Heart right ventricle (tissue), 16 donors: ENCODE measurements around the gene MAST1. TPM values are rescaled to one million over a fixed set of nuclear protein-coding genes. Genes with fewer than 3 reads are reported as not detected.
A peak's percentile ranks its signal among the peaks of the same experiment; 100 is the strongest.

Experiments used
- ATAC-seq, 8 donors: fragments of 200-7000 bp; cut with Tn5 transposase; one replicate each; pipeline ENCODE4 v1.9.1; 2020; ENCODE audit warnings: mild to moderate bottlenecking in 8 of 8, moderate library complexity in 8 of 8, moderate number of reproducible peaks in 1 of 8
- DNase-seq, 2 donors: peaks; one replicate each; pipeline ENCODE4 v3.0.0-alpha.2; 2020
- H3K27ac ChIP-seq, 10 donors: fragments of 200-600 bp; sonication (generic) in 2 of 10; one replicate each; pipeline versions ENCODE4 v1.5.0 to v1.8.0; 2020 to 2022; ENCODE audit warnings: mild to moderate bottlenecking in 3 of 10
- H3K27me3 ChIP-seq, 7 donors: fragments of 200-600 bp; one replicate each; pipeline ENCODE4 v1.8.0; 2021 to 2022; ENCODE audit warnings: mild to moderate bottlenecking in 2 of 7
- H3K36me3 ChIP-seq, 9 donors: fragments of 200-600 bp; sonication (generic) in 1 of 9; one replicate each; pipeline versions ENCODE4 v1.5.0 to v1.8.0; 2020 to 2022; ENCODE audit warnings: mild to moderate bottlenecking in 2 of 9
- H3K4me1 ChIP-seq, 9 donors: fragments of 200-600 bp; sonication (generic) in 1 of 9; one replicate each; pipeline versions ENCODE4 v1.5.0 to v1.8.0; 2020 to 2022; ENCODE audit warnings: mild to moderate bottlenecking in 4 of 9
- H3K4me3 ChIP-seq, 10 donors: fragments of 200-600 bp; sonication (generic) in 2 of 10; one replicate each; pipeline versions ENCODE4 v1.5.0 to v1.8.0; 2020 to 2022; ENCODE audit warnings: mild to moderate bottlenecking in 7 of 10, moderate library complexity in 2 of 10
- H3K9me3 ChIP-seq, 11 donors: fragments of 200-600 bp in 10 of 11; sonication (generic) in 2 of 11; one replicate each; pipeline versions ENCODE4 v1.5.0 to v1.8.0; 2013 to 2022; ENCODE audit warnings: mild to moderate bottlenecking in 2 of 11, control low read depth in 1 of 11, moderate library complexity in 1 of 11
- CTCF ChIP-seq, 9 donors: fragments of 200-600 bp; sonication (generic) in 2 of 9; IDR thresholded peaks; one replicate each; pipeline versions ENCODE4 v1.5.0 to v1.8.0; 2021 to 2022; ENCODE audit warnings: antibody characterized with exemption in 9 of 9, mild to moderate bottlenecking in 5 of 9, moderate library complexity in 1 of 9
- WGBS, 2 donors: extraction: QIAGEN DNeasy Blood & Tissue Kit; methylation state at CpG; one replicate each; pipeline ENCODE4 v1.1.7; 2013; ENCODE audit warnings: inconsistent platforms in 1 of 2; 5-methylcytosine and 5-hydroxymethylcytosine counted together
- intact Hi-C, 10 donors: fragments of 100-400 bp; cut with DNase I; formaldehyde crosslinking; loops; one replicate each; pipeline versions ENCODE4 v1.11.1 to v1.14.2; 2022
- microRNA-seq, 2 donors: library from miRNA; unstranded; fragments of <30 nt; microRNA quantifications; one replicate each; pipeline ENCODE4 v1.2.0, GENCODE V29; 2021
- polyA plus RNA-seq, 2 donors: library from polyadenylated mRNA; stranded (reverse); fragments of 200-250 nt; gene quantifications; one replicate each; pipeline ENCODE4 v1.2.3, GENCODE V29; 2013
- total RNA-seq, 10 donors: library from RNA; stranded (reverse); fragmentation: NEBNext Ultra II Directional in 3 of 10; extraction: Animal tissue kit (Norgen Biotek cat#: 25700) in 3 of 10; gene quantifications; one replicate each; pipeline versions ENCODE4 v1.2.1 to v1.2.4, GENCODE V29; 2021 to 2023
- donor health status: Arrhythmogenic right ventricular cardiomyopathy.
- donor health status: ischemic (EF 13 %, LVEDD 7.1; RV severe dilation, severe dysfunction).
- donor health status: healthy with polysubstance abuse.
- donor health status: DM: no; HTN: yes; CAD: no.
- donor health status: DM: no; HTN: no; CAD: no.
- donor health status: ischemic (EF 25% LVEDD 6.9; RV normal size, moderate dysfunction).
- donor health status: ischemic (EF 25% LVEDD 5.7; RV mildly dilated, moderate dysfunction).
- donor health status: healthy.
- donor health status: DM: yes; HTN: yes; CAD: no.
- donor health status: Ischemic cardiomyopathy.
- donor health status: ischemic (EF 35%, LVEDD 5.7; RV mildly dilated, moderate dysfunction).
- donor health status: nonischemic (EF 11% LVEDD 7.7; RV severe dilation, severe dysfunction).
- donor health status: DM: yes; HTN: yes; CAD: no.
- donor health status: PGD.
- donor health status: ischemic (EF 29% LVEDD 5.4; RV normal size, mild dysfunction).
- donor health status: nonischemic (EF 23%, LVEDD 6.1; RV moderate dilation, normal function).

Gene MAST1
- total and polyA plus RNA-seq, 12 donors, result 0.07 to 0.88 (median 0.31) TPM; not detected in 2

DNA sequence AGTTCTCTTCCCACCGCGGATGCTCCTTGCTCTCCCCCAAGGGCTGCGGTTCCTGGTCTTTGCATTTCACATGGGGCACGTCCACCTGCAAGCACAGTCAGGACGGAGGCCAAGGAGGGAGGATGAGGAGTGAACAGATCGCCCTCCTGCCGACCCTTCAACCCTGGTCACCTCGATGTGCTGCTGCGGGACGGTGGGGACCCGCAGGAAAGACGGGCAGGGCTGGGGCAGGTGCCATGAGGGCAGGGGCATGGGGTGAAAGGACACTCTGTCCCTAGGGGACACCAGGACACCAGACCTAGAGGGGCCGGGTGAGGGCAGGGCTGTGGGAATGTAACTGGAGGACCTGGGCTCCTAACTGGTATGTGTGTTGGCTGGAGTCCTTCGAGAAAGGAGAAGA is 79.9 kb downstream of the MAST1 start:
- peak in 1 of 8 donors; percentile 22 for ATAC-seq
- no peaks in the 10 kb centered on the region for H3K9me3 ChIP-seq
- no peak overlapping the region for H3K27ac ChIP-seq
- no peak overlapping the region for H3K4me3 ChIP-seq
- H3K27me3 ChIP-seq, result no peaks in the 10 kb centered on the region
- peaks cover 0 to 17% (median 11%) of the 10 kb centered on the region in 9 donors for H3K36me3 ChIP-seq
- no peak for DNase-seq
- no peak for TF ChIP-seq CTCF (IDR thresholded peaks at IDR 0.05)
- H3K4me1 ChIP-seq, result peaks cover 4 to 28% (median 14%) of the 10 kb centered on the region in 9 donors
- 94 to 95% methylated on average over 14 of the region's 14 CpGs for WGBS, 2 donors
- intact Hi-C loops, result no loop called here

- DNase-seq, result no peak
- WGBS, 2 donors, result 67 to 69% methylated on average over 3 of the region's 3 CpGs
- TF ChIP-seq CTCF (IDR thresholded peaks at IDR 0.05), result no peak
- H3K27ac ChIP-seq, result no peak overlapping the region
- peaks cover 0 to 12% (median 5%) of the 10 kb centered on the region in 9 donors for H3K4me1 ChIP-seq
- ATAC-seq, result no peak
- intact Hi-C loops, result no loop called here
- H3K9me3 ChIP-seq, result no peaks in the 10 kb centered on the region
- H3K4me3 ChIP-seq, result no peak overlapping the region
- H3K27me3 ChIP-seq, result no peaks in the 10 kb centered on the region
- H3K36me3 ChIP-seq, result peaks cover 0 to 45% (median 33%) of the 10 kb centered on the region in 9 donors
Observed at GRCh38 chr19:12921047-12921446, 82.7 kb downstream of the MAST1 start.

- TF ChIP-seq CTCF (IDR thresholded peaks at IDR 0.05), result no peak
- no peak overlapping the region for H3K4me3 ChIP-seq
- peaks cover 0 to 12% (median 5%) of the 10 kb centered on the region in 9 donors for H3K4me1 ChIP-seq
- H3K9me3 ChIP-seq, result no peaks in the 10 kb centered on the region
- no peak overlapping the region for H3K27ac ChIP-seq
- 94 to 97% methylated on average over 4 of the region's 4 CpGs for WGBS, 2 donors
- DNase-seq (no peak), ATAC-seq (no peak)
- no peaks in the 10 kb centered on the region for H3K27me3 ChIP-seq
- intact Hi-C loops, result no loop called here
- H3K36me3 ChIP-seq, result peaks cover 0 to 64% (median 52%) of the 10 kb centered on the region in 9 donors
Observed at GRCh38 chr19:12922959-12923358, 84.6 kb downstream of the MAST1 start.

Small RNAs within 50 kb of the gene (microRNA-seq; reads per million reads assigned to microRNA genes)
- gene MIR5695 (0 to 0.60 reads per million in 2 donors), gene MIR6794 (0 reads per million in 2 donors)

Other genes starting within 250 kb of the MAST1 start
- gene ZNF490, start 227.7 kb upstream of the MAST1 start, total RNA-seq, result 1 to 10 TPM; 3.2 to 7.2 (median 5.2) TPM
- under 1 TPM; 0.22 to 0.95 TPM for gene ZNF490, start 227.7 kb upstream of the MAST1 start, polyA plus RNA-seq
- gene ZNF791, start 227.6 kb upstream of the MAST1 start, total RNA-seq, result 10 to 100 TPM; 13.1 to 22.1 (median 16.8) TPM
- 1 to 10 TPM; 4.7 to 8.0 TPM for gene ZNF791, start 227.6 kb upstream of the MAST1 start, polyA plus RNA-seq
- gene MAN2B1, start 171.8 kb upstream of the MAST1 start, total RNA-seq, result 10 to 100 TPM; 14.2 to 89.9 (median 25.5) TPM
- gene MAN2B1, start 171.8 kb upstream of the MAST1 start, polyA plus RNA-seq, result 10 to 100 TPM; 17.7 to 40.1 TPM
- 10 to 100 TPM in 1 of 10 donors, 1 to 10 TPM in 9; 5.5 to 10.7 (median 7.9) TPM for gene WDR83, start 171.7 kb upstream of the MAST1 start, total RNA-seq
- 10 to 100 TPM; 14.5 to 19.7 TPM for gene WDR83, start 171.7 kb upstream of the MAST1 start, polyA plus RNA-seq
- 10 to 100 TPM; 43.6 to 59.3 (median 49.7) TPM for gene DHPS, start 156.6 kb upstream of the MAST1 start, total RNA-seq
- gene DHPS, start 156.6 kb upstream of the MAST1 start, polyA plus RNA-seq, result 10 to 100 TPM; 64.5 to 82.2 TPM
- not detected for gene GNG14, start 150.5 kb upstream of the MAST1 start, total RNA-seq
- gene GNG14, start 150.5 kb upstream of the MAST1 start, polyA plus RNA-seq, result not detected
- 1 to 10 TPM; 1.2 to 3.1 (median 2.1) TPM for gene FBXW9, start 141.9 kb upstream of the MAST1 start, total RNA-seq
- gene FBXW9, start 141.9 kb upstream of the MAST1 start, polyA plus RNA-seq, result 1 to 10 TPM; 1.2 to 4.6 TPM
- 10 to 100 TPM; 32.3 to 51.1 (median 41.6) TPM for gene TNPO2, start 114.6 kb upstream of the MAST1 start, total RNA-seq
- gene TNPO2, start 114.6 kb upstream of the MAST1 start, polyA plus RNA-seq, result 10 to 100 TPM; 17.3 to 25.9 TPM
- gene TRIR, start 103.8 kb upstream of the MAST1 start, total RNA-seq, result 100 to 1,000 TPM in 3 of 10 donors, 10 to 100 TPM in 7; 82.2 to 143 (median 91.0) TPM
- gene TRIR, start 103.8 kb upstream of the MAST1 start, polyA plus RNA-seq, result 100 to 1,000 TPM; 234 to 253 TPM
- 10 to 100 TPM; 50.6 to 79.7 (median 60.1) TPM for gene GET3, start 101.0 kb upstream of the MAST1 start, total RNA-seq
- 100 to 1,000 TPM in 1 of 2 donors, 10 to 100 TPM in 1; 37.0 to 121 TPM for gene GET3, start 101.0 kb upstream of the MAST1 start, polyA plus RNA-seq
- not detected for gene BEST2, start 86.7 kb upstream of the MAST1 start, total RNA-seq
- not detected for gene BEST2, start 86.7 kb upstream of the MAST1 start, polyA plus RNA-seq
- 10 to 100 TPM; 47.8 to 79.3 (median 57.8) TPM for gene HOOK2, start 63.0 kb upstream of the MAST1 start, total RNA-seq
- gene HOOK2, start 63.0 kb upstream of the MAST1 start, polyA plus RNA-seq, result 100 to 1,000 TPM in 1 of 2 donors, 10 to 100 TPM in 1; 29.7 to 173 TPM
- 100 to 1,000 TPM in 4 of 10 donors, 10 to 100 TPM in 6; 22.4 to 247 (median 70.0) TPM for gene JUNB, start 47.0 kb upstream of the MAST1 start, total RNA-seq
- 10 to 100 TPM; 41.2 to 65.4 TPM for gene JUNB, start 47.0 kb upstream of the MAST1 start, polyA plus RNA-seq
- gene PRDX2, start 36.7 kb upstream of the MAST1 start, total RNA-seq, result 100 to 1,000 TPM; 532 to 789 (median 744) TPM
- 100 to 1,000 TPM; 235 to 827 TPM for gene PRDX2, start 36.7 kb upstream of the MAST1 start, polyA plus RNA-seq
- gene THSD8, start 36.4 kb upstream of the MAST1 start, total RNA-seq, result 1 to 10 TPM in 9 of 10 donors, under 1 TPM in 1; 0.72 to 4.8 (median 2.4) TPM
- gene THSD8, start 36.4 kb upstream of the MAST1 start, polyA plus RNA-seq, result 1 to 10 TPM; 2.7 to 3.8 TPM
- 1 to 10 TPM; 1.9 to 5.7 (median 4.1) TPM for gene RNASEH2A, start 31.9 kb upstream of the MAST1 start, total RNA-seq
- gene RNASEH2A, start 31.9 kb upstream of the MAST1 start, polyA plus RNA-seq, result 1 to 10 TPM; 3.1 to 6.9 TPM
- not detected for gene RTBDN, start 3.9 kb upstream of the MAST1 start, total RNA-seq
- gene RTBDN, start 3.9 kb upstream of the MAST1 start, polyA plus RNA-seq, result not detected
- 10 to 100 TPM; 16.9 to 34.9 (median 19.9) TPM for gene DNASE2, start 42.9 kb downstream of the MAST1 start, total RNA-seq
- gene DNASE2, start 42.9 kb downstream of the MAST1 start, polyA plus RNA-seq, result 10 to 100 TPM; 10.5 to 25.6 TPM
- under 1 TPM in 1 of 10 donors, not detected in 9; 0.13 TPM for gene KLF1, start 48.7 kb downstream of the MAST1 start, total RNA-seq
- gene KLF1, start 48.7 kb downstream of the MAST1 start, polyA plus RNA-seq, result not detected
- gene GCDH, start 52.6 kb downstream of the MAST1 start, total RNA-seq, result 10 to 100 TPM; 32.4 to 53.2 (median 45.1) TPM
- 10 to 100 TPM; 22.6 to 72.3 TPM for gene GCDH, start 52.6 kb downstream of the MAST1 start, polyA plus RNA-seq
- under 1 TPM in 1 of 10 donors, not detected in 9; 0.21 TPM for gene SYCE2, start 80.8 kb downstream of the MAST1 start, total RNA-seq
- gene SYCE2, start 80.8 kb downstream of the MAST1 start, polyA plus RNA-seq, result under 1 TPM; 0.10 to 0.22 TPM
- gene FARSA, start 95.2 kb downstream of the MAST1 start, total RNA-seq, result 10 to 100 TPM; 31.0 to 53.0 (median 38.5) TPM
- 10 to 100 TPM; 23.2 to 81.4 TPM for gene FARSA, start 95.2 kb downstream of the MAST1 start, polyA plus RNA-seq
- 100 to 1,000 TPM; 265 to 683 (median 348) TPM for gene CALR, start 100.1 kb downstream of the MAST1 start, total RNA-seq
- gene CALR, start 100.1 kb downstream of the MAST1 start, polyA plus RNA-seq, result 100 to 1,000 TPM; 197 to 830 TPM
- gene RAD23A, start 107.3 kb downstream of the MAST1 start, total RNA-seq, result 100 to 1,000 TPM; 138 to 201 (median 148) TPM
- 100 to 1,000 TPM; 187 to 289 TPM for gene RAD23A, start 107.3 kb downstream of the MAST1 start, polyA plus RNA-seq
- gene GADD45GIP1, start 118.7 kb downstream of the MAST1 start, total RNA-seq, result 10 to 100 TPM; 18.4 to 33.9 (median 20.9) TPM
- 100 to 1,000 TPM; 120 to 237 TPM for gene GADD45GIP1, start 118.7 kb downstream of the MAST1 start, polyA plus RNA-seq
- 10 to 100 TPM in 5 of 10 donors, 1 to 10 TPM in 5; 7.3 to 14.4 (median 10.1) TPM for gene DAND5, start 131.1 kb downstream of the MAST1 start, total RNA-seq
- 1 to 10 TPM in 1 of 2 donors, under 1 TPM in 1; 0.71 to 4.2 TPM for gene DAND5, start 131.1 kb downstream of the MAST1 start, polyA plus RNA-seq
- gene NFIX, start 157.0 kb downstream of the MAST1 start, total RNA-seq, result 100 to 1,000 TPM; 111 to 162 (median 145) TPM
- gene NFIX, start 157.0 kb downstream of the MAST1 start, polyA plus RNA-seq, result 10 to 100 TPM; 16.8 to 34.2 TPM